GM21423 (cell line): Measurements from ENCODE around the gene MMP19.
"Not testable (repeated sequence)": the region's sequence is repeated elsewhere in the genome, so short reads cannot be mapped to it uniquely, and the experiment has no call there.

Experiments used
- ATAC-seq: cut with Tn5 transposase; IDR thresholded peaks from one replicate; pipeline ENCODE4 v1.9.1; 2021; ENCODE audit warnings: mild to moderate bottlenecking, moderate library complexity; ENCODE audit not compliant: unreplicated experiment

The MMP19 gene, protein sequence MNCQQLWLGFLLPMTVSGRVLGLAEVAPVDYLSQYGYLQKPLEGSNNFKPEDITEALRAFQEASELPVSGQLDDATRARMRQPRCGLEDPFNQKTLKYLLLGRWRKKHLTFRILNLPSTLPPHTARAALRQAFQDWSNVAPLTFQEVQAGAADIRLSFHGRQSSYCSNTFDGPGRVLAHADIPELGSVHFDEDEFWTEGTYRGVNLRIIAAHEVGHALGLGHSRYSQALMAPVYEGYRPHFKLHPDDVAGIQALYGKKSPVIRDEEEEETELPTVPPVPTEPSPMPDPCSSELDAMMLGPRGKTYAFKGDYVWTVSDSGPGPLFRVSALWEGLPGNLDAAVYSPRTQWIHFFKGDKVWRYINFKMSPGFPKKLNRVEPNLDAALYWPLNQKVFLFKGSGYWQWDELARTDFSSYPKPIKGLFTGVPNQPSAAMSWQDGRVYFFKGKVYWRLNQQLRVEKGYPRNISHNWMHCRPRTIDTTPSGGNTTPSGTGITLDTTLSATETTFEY

DNA sequence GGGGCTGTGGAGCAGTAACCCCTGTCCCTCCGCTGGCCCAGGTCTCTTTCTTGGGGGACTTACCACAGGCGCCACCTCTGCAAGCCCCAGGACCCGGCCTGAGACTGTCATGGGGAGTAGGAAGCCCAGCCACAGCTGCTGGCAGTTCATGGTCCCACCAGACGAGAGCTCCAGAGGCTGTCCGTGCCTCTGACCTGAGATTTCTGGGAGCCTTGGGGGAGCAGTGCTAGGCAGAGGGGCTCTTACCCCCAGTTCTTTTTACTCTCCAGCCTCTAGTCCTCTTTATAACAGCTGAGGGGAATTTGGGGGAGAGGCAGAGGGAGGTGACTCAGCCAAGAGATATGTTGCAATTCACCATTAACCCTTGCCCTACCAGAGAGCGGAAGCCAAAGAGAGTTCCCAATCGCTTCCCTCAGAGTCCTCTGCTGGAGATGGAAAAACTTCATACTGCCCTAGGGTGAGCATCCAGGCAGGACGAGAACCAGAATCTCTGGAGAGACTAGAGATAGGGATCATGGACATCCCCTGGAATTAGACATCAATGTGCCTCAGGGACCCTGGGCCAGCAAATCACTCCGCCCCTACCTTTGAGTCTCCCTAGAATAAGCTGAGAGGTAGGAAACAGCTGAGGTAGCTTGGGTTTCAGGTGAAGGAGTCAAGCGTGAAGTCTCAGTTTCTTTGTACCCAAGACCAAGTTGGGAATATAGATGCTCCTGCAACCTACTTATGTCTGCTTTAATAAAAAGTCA lies at the start of gene MMP19:
TSS of gene MMP19 (minus strand) at position 256 of the 749 bp plus-strand sequence. CDS start at position 150, 106 bp downstream.
- ATAC-seq, result no peak

DNA sequence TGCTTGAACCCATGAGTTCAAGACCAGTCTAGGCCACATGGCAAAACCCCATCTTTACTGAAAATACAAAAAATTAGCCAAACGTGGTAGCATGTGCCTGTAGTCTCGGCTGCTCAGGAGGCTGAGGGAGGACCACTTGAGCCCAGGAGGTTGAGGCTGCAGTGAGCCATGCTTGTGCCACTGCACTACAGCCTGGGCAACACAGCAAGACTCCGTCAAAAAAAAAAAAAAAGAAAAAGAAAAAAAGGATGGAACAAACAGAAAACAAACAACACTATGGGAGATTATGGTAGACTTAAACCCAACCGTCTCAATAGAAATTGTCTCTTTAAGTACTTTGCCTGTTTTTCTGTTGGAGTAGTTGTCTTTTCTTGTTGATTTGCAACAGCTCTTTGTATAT lies 48.6 kb upstream of the MMP19 start:
- ATAC-seq, result no peak

DNA sequence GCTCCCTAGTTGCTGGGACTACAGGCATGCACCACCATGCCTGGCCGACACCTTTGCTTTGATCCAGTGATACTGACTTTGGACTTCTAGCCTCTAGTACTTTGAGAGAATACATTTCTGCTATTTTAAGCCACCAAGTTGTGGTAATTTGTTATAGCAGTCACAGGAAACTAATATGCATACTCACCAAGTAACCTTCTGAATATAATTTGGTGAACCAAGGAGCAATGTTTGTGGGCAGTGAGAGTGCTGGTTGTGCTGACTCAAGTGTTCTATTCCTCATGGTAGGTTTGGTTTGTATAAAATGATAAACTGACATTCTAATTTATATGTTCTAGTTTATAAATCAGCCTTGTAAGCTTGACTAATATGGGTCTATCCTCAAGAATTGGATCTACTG lies 42.4 kb upstream of the MMP19 start:
- ATAC-seq, result no peak

DNA sequence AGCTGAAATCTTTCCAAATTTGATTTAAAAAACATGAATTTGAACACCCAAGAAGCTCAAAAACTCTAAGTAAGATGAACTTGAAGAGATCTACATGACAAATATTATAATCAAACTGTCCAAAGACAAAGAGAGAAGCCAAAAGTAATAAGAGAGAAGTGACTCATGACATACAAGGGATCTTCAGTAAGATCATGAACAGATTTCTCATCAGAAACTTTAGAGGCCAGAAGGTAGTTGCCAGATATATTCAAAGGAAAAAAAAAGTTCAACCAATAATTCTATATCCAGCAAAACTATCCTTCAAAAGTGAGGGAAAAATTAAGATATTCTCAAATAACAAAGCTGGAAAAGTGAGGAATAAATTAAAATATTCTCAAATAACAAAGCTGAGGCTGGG lies 35.1 kb upstream of the MMP19 start:
- no peak for ATAC-seq

DNA sequence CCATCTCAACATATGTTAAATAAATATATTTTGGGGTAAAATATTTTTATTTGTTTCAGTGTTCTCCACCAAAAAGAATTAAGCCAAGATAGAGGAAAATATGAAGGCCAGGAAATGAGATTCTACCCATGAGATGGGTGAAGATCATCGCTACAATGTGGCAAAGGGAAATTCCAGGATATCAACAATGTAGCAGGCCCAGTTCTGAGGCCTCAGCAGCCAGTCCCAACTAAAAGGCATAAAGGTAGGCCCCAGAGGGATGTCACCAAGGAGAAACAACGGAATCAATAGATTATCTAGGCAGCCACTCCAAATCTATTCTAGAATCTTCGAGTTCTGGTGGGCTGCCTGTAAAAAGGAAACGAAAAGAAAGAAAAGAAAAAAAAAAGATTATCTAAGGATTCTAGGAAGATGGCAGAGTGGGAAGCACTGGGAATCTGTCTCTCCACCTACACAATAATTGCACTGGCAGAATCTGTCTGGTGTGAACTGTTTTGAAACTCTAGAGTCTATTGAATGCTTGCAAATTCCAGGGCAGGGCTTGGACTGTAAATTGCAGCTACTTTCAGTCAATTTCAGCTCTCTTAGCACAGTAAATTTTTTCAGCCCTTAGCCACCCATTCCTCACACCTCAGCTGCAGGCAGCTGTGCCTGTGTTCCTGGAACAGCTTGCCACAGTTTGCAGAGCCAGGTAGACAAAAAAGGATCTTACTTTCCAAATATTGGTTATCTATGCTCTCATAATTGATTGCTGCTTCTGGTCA lies 33.1 kb upstream of the MMP19 start:
- no peak for ATAC-seq

DNA sequence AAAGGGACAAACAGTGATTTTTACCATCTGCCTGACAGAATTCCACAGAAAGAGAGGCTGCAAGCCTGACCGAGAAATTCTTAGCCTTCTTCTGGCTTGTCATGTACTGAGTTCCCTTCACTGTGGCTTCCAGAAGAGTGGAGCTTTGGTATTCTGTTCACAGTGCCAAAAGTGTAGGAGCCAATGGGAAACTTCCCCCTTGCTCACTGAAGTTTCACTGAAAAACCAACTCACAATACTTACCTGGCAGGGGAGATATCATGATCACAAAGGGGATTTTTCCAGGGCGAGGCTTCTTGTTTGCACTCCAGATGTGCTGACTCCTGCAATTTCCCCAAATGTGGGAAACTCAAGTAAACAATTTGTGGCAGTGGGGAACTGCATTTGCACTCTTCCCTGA lies 31.7 kb upstream of the MMP19 start:
- ATAC-seq, result no peak

DNA sequence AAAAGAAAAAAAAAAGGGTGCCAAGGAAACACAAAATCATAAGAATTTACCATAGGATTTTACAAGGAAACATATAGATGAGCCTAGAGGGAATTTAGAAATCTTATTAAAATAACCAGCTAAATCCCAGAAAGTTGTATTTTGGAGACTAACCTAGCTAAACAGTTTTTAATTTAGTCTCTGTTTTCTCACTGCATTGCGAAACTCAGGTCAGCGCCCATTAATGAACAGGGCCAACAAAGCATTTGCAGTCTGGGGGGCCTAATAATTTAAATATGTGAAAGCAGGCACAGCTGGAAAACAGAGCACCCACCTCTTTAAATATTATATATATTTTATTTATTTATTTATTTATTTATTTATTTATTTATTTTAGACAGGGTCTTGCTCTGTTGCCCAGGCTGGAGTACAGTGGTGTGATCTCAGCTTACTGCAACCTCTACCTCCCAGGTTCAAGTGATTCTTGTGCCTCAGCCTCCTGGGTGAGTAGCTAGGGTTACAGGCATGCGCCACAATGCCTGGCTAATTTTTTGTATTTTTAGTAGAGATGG lies 23.8 kb upstream of the MMP19 start:
- ATAC-seq, result not testable (repeated sequence)

DNA sequence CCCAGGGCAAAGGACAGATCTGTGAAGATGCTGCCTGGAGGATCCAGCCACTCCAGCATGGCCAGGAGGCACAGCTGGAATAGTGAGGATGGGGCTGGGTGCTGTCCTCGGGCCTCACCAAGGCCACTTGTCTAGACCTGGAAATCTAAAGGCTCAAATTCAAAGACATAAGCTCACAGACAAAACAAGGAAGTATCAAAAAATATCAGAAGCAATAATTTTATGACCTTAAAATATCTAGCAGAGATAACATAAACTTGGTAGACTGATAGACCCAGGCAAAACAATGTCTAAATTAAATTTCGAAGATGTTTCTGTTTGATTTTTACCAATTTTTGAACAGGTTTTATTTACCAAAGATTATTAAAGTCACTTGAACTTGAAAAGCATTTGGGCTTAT lies 22.6 kb upstream of the MMP19 start:
- no peak for ATAC-seq

DNA sequence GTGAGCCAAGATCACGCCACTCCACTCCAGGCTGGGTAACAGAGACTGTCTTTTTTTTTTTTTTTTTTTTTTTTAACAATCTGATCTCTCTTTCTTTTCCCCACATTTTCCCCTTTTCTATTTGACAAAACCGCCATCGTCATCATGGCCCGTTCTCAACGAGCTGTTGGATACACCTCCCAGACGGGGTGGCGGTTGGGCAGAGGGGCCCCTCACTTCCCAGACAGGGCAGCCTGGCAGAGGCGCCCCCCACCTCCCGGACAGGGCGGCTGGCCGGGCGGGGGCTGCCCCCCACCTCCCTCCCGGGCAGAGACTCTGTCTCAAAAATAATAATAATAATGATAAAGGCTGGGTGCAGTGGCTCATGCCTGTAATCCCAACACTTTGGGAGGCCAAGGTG lies 20.2 kb upstream of the MMP19 start:
- ATAC-seq, result not testable (repeated sequence)

DNA sequence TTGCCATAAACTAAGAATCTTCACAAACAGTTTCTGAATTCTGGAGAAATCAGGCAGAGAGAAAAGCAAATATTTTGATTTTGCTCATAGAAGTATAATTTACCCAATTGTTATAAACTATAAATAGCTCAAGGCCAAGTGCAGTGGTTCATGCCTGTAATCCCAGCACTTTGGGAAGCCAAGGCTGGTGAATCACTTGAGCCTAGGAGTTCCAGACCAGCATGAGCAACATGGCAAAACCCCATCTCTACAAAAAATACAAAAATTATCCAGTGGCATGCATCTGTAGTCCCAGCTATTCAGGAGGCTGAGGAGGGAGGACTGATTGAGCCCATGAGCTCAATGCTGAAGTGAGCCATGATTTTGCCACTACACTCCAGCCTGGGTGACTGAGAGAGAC lies 19.6 kb upstream of the MMP19 start:
- no peak for ATAC-seq

DNA sequence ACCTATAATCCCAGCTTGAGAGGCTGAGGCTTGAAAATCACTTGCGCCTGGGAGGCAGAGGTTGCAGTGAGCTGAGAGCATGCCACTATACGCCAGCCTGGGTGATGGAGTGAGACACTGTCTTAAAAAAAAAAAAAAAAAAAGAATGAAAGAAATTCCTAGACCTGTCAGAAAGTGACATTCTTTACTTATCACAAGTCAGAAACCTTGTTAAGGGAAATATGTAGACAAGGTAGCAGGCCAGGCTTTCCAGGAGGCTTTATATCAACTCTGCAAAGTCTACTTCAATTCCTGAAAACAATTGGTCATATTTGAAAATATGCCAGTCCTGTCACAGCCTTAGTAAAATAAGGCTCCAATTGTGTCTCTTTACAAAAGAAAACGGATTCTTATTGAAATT lies 19.1 kb upstream of the MMP19 start:
- no peak for ATAC-seq

DNA sequence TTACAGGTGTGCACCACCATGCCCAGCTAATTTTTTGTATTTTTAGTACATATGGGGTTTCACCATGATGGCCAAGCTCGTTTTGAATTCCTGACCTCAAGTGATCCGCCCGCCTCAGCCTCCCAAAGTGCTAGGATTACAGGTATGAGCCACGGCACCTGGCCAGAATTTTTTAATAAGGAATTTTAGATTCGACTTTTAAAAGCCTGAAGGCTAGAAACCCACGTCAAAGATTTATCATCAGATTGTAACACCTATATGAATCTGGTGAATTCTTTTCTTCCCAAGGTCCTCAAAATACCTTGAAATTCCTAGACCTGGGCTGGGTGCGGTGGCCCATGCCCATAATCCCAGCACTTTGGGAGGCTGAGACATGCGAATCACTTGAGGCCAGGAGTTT lies 18.7 kb upstream of the MMP19 start:
- no peak for ATAC-seq

DNA sequence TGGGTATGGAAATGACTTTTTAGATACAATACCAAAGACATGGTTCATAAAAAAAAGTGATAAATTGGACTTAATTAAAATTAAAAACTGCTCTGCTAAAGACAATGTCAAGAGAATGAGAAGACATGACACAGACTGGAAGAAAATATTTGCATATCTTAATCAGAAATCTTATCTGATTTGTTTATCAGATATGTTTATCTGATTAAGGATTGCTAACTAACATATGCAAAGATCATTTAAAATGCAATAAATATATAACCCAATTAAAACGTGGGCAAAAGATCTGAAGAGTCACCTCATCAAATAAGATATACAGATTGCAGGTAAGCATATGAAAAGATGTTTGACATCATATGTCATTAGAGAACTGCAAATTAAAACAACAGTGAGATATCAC lies 10.0 kb upstream of the MMP19 start:
- ATAC-seq, result no peak

DNA sequence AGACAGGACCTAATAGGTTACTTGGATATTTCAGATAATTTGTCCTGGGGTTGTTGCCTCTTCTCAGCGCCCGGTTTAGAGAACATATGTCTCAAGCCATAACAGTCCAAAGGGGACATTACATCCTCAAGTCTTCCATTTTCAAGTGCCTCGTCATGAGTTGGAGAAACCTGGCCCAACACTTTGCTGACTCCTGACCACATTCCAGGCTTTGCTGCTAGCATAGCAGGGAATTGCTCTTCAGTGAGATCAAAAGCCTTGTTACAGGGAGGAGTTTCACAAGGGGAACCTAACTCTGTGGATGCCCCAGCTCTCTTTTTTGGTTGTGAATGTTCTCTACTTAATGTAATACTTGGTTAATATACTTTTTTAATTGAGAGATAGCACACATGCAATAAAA lies 8.2 kb upstream of the MMP19 start:
- no peak for ATAC-seq

DNA sequence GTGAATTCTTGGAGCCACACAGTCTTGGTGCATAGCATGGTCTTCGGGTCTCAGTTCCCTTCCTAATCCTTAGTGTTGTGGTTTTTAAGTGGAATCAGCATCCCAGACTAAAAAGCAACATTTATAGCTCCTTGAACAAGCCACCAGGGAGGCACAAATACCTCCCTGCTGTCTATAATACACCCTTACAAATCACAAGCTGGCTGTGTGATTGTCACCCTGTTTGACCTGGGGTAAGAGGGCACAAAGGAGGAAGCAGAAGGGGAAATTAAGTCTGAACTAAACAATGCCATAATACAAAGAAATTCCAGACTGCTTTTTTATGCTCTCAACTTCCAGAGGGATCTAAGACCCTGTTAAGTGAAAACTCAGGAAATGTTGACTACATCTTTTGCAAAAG lies 7.7 kb upstream of the MMP19 start:
- no peak for ATAC-seq

DNA sequence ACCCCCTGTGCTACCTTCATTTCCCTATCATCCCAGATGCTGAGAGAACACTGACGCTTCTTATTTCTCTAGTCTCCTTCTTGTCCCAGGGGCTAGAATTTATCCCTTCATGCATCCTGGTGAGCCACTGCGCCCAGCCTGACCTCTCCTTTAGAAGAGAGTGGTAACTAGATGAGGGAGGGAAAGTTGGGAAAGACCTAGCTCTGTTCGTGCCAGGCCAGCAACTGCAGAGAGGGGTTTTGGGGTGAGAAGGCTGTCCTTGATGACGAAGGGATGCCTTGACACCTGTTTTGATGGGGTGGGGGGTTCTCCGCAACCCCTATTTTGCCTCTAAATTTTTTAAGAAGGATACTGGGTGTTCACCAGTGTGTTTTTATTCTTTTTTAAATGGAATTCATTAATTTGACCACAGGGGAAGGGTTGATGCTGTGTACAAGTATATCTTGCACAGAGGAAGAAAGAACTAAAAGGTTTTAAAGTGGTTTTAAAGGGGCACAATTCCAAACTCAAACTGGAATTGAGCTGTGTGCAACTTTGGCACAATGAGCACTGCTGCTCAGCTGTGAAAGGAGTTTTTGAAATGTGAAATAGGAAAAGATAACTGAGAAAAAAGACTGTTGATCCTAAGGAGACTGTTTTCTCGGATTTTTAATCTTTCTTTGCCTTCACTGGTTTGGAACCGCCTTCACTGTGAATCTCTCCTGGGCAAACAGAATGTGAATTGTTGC lies 7.0 kb upstream of the MMP19 start:
- ATAC-seq, result no peak

DNA sequence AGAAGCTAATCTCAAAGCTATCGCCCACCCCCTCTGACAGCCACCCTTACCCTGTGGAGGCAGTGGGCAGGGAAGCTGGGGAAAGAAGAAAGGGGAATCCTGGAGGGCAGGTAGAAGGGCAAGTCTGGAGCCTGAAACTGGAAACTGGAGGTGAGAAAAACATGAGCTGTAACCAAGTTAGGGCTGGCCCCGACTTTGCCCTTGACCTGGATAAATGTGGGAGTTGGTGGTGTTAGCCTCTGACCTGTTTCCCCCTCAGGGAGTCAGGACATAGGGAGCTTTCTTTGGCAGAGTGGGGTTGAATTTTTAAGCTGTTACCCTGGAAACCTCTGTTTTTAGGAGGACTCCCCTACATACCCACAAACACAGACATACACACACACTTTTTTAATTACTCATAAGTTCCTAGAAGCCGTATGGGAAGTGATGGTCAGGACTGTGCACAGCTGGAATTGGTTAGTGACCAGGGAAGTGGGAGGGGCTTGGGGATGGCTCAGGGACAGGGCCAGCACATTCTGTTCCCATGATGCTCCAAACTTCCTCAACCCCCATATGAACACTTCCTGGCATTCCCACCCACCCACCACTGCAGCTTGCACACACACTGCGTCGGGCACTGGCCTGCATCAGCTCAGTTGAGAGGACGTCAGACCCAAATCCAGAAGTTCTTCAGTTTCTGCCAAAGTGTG lies 5.0 kb upstream of the MMP19 start:
- ATAC-seq, result no peak

DNA sequence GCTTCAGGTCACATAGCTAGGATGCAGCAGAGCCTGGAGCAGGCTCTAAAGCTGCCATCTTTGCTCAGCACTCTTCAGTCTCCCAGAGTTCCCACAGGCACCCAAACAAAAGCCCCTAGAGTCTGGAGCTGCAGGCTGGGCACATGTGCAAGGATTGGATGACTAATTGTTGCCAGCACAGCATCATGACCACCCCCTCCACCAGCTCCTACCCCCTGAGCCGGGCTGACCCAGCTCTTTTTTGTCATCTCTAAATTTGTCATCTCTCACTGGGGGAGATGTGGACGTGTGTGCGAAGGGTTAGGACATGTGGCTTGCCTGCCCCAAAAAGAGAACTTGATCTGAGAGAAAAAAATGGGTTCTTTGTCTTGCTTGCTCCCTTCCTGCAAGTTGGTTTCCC lies 4.3 kb upstream of the MMP19 start:
- no peak for ATAC-seq

DNA sequence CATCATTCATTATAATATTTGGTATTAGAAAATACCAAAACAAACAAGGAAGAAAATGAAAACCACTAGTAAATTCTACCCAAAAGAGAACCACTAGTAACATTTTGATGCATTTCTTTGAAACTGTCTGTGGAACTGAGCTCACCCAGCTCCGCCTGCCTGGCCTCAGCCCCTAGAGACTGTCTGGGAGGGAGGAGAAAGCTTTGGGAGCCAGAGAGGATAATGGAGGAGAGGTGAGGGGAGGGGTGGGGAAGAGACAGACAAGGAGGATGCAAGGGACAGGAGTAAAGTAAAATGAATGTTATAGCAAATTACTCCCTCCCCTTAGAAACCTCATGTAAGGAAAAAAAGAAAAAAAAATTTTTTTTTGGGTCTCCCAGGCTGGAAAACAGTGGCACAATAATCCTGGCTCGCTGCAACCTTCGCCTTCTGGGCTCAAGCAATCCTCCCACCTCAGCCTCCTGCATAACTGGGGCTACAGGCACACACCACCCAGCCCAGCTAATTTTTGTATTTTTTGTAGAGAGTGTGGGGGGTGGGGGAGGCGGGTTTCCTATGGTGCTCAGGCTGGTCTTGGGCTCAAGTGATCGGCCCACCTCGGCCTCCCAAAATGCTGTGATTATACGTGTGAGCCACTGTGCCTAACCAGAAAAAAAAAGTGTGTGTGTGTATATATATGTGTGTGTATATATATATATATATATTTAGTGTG lies 3.2 kb upstream of the MMP19 start:
- ATAC-seq, result no peak
